NOMO-1 (cell line): ENCODE results near the gene PRKN.
"Not testable (repeated sequence)": the region's sequence is repeated elsewhere in the genome, so short reads cannot be mapped to it uniquely, and the experiment has no call there.

ENCODE experiments used
- DNase-seq, 2 experiments: peaks; one replicate each; lab custom pipeline; 2025; ENCODE audit not compliant: unreplicated experiment in 2 of 2; lab: John Stamatoyannopoulos, UW

PRKN gene

DNA sequence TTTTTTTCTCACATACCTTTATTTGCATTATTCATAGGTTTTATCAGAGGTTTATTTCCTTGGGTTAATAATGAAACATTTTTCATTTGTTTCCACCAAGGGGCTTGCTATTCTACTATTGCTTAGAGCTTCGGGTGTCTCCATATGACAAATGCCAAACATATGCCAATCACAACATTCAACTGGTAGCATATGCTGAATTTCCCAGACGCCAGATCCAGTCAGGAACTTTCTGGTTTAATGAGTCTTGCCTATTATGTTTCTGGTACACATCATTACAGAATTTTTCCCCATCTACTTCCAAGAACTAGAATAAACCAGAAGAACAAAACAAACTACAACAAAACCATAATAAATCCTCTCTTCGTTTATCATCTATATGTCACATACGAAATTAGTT is 180.7 kb downstream of the PRKN start:
- DNase-seq: no peak

DNA sequence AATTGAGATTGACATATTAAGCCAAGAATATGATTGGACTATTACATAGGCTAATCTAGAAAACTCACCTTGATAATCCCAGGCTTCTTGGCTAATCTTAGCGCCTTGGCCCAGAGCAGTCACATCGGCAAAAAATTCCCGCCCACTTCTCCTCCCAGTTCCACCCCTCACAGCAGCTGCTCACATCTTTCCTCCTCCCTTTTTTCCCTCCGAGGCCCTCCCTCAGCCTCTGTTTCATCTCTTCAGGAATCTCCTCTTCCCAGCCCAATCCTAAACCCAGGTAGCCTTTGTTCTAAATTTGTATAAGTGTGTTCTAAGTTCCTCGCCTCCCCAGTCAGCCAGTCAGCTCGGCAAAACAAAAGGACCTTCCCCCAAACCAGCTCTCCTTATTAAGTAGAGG is 184.3 kb downstream of the PRKN start:
- no peak for DNase-seq

DNA sequence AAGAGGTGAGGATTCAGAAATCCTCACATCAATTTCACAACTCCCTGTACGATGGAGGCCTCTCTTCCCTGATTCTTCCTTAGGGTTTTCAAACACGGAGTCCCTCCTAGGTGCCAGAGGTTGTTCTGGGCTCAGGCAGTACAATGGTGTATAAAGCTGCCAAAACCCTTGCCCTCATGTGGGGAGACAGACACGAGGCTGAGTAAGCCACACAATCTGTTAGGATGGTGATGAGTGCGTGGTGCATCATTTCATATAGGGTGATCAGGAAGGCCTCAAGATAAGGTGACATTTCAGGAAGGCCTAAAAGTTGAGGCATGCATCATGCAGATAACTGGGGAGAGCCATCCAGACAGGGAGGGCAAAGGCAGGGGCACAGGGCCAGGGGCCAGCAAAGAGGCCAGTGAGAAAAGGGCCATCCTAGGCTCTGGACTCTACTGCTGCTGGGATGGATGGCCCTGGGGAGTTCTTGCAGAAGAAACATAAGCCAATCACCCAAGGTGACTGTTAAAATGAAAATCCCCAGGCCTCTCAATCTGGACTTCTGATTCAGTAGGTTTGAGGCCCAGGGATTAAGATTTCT is 186.5 kb downstream of the PRKN start:
- DNase-seq: no peak

DNA sequence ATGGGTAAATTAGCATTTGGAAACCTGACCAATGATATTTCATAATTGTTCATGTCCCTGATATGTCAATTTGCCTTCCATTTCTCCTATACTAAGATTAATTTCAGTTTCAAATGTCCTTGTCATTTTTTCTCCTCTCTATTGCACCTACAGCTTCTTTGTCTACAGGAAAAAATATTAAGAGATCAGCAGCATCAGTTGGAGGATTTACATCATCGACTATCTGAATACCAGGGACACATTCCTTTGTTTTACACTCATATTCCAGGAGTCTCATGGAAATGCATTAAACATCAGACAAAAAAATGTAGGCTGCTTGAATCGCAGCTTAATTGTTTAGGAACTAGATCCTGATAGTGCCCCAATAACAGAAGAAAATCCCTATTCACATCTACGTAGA is 188.2 kb downstream of the PRKN start:
- DNase-seq: no peak

DNA sequence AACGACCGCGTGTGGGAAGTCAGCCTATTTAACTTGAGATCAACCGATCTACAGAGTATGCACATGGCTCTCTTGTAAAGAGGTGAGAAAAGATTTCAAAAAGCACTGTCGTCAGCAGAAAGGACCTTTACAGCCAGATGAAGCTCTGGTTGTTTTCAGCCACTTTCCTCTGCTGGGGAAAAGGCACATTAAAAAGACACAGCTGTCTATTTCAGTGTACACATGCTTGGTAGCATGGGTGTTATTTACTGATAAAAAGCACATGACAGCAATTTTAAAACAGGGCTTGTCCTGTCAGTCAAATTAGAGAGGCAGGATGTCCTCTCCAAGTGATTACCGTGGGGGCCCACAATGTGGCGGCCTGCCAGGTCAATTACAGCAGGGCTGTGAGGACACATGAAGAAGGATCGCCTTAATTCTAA is 188.9 kb downstream of the PRKN start:
- no peak for DNase-seq

DNA sequence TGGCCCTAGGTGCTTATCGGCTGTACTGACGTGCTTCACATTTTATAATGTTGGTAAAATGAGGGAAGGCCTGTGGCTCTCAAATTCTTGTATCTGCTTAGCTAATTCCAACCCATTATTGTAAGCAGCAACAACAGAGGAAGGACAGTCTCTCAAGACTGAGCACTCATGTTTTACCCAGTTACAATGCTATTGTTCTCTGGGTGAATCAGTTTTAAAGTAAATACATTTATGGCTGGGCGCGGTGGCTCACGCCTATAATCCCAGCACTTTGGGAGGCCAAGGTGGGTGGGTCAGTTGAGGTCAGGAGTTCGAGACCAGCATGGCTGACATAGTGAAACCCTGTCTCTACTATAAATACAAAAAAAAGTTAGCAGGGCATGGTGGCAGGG is 194.6 kb downstream of the PRKN start:
- no peak for DNase-seq

DNA sequence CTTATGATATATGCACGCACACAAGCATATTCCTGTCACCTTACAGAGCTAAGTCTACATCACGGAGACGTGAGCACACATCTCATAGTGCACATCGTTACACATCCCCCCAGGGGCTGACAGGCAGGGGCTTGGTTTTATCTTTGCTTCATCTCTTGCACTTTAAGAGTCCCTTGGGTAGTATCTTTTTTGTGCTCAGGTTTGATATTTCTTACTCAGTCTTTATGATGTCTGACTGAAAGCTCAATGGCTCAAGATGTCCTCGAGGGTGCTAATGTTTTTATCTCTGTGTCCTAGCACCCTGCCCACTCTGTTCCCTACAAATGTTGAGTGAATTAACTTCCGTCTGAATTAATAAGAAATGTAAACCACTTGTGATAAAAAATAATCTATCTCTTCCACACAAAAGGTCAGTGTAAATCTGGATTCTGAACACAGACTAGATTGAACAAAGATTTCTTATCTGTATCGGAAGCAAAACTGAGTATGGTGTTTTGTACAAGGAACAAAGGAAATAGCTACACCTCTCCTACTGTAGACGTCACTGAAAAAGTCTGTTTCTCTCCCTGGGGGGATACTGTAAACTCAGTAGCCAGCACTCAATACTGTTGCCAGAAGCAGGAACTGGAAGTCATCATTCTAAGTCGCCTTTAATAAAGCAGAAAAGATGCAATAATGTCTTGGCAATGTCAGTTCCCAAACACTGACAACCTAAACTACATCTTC is 195.1 kb downstream of the PRKN start:
- DNase-seq: no peak

DNA sequence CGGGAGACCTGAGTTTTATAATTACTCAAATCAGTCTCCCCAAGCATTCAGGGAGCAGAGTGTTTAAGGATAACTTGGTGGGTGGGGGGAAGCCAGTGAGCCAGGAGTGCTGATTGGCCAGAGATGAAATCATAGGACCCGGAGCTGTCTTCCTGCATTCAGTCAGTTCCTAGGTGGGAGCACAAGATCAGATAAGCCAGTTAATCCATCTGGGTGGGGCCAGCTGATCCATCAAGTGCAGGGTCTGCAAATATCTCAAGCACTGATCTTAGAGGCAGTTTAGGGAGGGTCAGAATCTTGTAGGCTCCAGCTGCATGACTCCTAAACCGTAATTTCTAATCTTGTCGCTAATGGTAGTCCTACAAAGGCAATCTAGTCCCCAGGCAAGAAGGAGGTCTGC is 196.2 kb downstream of the PRKN start:
- DNase-seq: not testable (repeated sequence)

DNA sequence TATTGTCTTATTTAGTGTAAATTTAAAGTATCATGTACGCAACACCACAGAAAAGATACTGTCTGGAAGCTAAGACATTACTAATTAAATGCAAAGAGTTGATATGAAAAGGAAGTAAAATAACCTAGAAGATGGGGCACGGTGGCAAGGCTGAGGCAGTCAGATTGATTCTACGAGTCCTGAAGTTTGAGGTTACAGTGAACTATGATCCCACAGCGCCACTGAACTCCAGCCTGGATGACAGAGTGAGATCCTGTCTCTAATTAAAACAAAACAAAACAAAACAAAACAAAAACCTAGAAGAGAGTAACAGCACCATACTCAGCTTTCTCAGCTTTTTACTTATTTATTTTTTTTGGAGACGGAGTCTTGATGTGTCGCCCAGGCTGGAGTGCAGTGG is 199.0 kb downstream of the PRKN start:
- DNase-seq: no peak

DNA sequence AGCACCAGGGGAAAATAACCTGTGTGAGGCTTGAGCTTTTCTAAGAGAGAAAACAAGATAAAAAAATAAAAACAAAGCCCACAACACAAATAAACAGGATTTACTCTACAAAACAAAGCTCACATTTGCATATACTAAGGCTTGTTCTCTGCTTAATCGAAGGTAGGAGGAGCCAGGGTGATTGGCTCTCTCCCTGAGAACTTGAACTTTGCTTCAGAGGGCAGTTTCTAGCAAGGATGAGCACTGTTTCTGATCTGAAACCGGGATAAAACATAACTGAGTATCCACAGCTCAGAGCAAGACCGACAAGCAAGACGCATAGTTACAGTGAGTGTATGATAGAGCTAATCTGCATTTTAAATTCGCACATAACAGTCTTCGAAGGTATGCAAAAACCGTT is 200.6 kb downstream of the PRKN start:
- no peak for DNase-seq

DNA sequence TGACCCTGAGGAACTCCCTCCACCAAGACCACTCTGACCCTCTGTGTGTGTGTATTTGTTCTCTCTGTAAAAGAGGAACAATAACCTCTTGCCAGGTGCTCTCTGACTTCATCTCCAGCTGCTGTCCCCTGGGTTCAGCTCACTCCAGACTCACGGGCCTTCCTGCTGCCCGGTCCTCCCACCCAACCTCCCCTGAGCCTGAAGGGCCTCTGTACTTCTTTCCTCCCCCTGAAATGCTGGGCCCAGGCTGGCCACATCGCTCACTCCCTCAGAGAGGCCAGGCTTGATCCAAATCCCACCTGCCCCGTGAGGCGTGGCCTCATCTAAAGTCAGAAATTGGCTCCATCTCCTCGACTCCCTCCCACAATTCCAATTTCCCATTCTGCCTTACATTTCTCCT is 202.4 kb downstream of the PRKN start:
- no peak for DNase-seq

DNA sequence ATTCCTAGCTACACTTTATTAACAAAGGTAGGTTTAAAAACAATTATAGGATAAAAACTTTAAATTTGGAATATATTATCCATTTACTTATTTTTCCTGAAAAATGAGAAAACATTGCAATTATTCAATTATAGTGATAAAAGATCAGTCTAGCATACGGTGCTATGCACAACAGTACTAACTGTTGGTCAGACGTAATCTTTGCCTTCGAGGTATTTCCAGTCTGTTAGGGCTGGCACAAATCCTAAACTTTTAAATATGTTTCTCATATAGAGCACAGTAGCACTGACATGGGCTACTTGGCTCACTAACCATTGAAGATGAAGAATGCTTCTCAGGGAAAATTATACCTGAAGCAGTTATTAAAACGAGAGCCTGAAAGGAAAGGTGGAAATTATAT is 214.8 kb downstream of the PRKN start:
- DNase-seq: no peak

DNA sequence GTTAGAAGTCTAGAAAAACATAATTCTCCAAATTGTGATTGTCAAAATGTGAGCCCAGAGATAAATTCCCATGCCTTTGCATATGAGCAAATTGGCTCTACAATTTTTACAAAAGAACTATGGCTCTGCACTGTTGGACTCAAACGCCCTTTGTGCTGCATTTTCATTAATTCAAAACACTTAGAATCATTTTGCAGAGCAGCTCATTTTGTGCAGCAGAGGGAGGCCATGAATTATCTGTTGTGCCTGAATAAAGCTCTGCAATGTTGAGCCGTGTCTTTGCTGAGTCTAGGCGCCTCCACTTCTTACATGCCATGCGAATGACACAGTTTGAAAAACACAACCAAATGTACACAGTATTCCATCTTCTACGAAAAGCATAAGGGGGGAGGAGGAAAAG is 230.2 kb downstream of the PRKN start:
- DNase-seq: no peak

DNA sequence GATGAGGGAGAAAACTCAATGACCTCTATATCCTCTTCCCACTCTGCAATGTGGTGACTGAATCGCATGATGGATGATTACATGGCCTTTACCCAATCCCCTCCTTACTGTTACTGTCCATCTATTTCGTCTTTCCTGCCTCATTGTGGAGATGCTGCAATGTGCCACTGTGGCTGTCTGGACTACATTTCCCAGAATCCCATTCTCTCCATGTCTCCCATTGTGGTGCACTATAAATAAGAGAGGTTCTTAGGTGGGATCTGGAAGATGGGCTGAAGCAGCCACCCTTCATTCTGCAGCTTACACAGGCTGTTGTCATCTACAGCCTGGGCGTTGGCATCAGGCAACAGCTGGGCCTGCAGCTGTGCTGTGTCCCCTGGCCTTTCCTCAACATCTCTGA is 233.6 kb downstream of the PRKN start:
- DNase-seq: no peak

DNA sequence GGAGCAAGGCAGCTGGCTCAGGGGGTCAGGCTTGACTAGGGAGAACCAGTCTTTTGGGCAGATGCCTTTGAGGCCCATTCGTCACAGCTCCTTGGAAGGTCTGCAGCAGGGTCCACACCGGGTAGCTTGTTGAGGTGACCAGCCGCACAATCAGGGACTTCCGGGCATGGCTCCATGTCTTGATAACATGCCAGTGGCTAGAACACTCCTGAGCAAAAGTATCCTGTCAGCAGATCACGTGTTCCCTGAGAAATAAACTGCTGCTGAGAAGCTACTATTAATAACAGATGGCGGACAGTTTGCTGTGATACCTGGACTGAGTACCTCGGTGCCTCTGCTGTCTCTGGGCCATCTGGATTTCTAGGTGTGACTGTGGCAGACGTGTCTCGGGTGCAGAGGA is 235.9 kb downstream of the PRKN start:
- DNase-seq: no peak

DNA sequence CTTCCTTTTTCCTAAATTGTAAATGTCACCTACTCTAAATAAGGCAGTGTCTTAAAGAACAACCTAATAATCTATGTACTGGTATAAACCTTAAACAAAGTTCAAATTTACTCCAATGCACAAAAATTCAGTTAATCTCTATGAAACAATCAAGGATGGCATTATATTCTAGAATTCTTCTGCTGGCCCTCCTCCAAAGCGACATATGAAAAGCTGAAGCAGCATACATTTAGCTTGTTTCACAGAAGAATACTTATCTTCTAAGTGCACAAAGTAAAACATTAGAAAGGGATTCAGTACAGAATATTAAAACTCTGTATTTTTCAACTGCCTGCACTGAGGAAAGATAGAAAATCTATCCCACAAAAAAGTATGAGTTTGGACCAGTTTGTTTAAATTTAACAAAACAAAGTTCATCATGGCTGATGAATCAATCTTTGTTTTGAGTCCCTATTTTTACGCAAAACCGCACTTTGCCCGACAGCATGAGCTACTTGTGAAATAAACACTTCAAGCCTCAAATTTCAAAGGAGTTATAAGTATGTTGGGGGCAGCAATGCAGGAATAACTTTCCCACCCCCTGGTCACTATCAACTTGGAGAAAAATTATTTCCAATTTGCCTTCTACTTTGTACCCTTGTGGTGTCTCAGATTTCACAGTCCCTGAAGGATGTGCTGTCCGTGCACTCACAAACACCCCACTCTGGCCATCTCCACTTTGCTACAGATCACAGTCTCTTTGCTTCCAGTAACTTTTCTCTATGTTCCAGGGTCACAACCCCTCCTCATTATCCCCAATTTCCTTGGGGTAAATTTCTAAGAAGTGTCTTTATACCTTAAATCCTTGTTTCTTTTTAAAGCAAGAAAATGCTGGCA is 238.2 kb downstream of the PRKN start:
- DNase-seq: no peak

DNA sequence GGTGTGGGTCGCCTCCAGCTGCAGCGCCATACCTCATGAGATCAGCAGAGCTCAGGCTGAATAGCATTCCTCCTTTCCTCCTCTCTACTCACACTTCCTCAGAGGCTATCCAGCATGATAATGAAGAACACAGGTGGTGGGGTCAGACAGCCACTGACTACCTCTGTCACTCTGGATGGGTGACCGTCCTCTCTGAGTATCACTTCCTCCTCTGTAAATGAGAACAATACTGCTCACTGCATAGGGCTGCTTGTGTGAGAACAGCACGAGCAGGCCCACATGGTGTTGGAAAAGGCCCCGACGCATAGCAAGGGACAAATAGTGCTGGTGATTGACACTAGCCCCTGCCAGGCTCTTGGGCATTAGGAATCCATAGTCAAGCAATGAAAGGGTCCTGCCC is 239.1 kb downstream of the PRKN start:
- no peak for DNase-seq

DNA sequence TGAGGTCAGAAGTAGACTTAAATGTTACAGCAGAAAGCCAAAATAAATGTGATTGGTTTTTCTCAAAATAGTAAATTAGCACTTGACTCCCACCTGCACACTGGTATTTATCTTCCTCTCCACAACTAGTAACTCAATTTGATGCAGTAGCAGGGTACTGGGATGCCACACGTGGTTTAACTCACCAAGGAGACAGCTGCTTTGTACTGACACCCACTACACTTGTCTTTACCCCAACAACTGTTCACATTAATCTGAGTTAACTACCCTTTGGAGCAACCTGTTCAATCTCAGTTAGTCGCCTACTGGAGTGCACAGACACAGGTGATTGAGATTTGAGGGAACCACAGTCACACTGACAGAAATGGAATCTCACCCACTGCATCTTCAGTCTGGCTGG is 242.1 kb downstream of the PRKN start:
- no peak for DNase-seq

DNA sequence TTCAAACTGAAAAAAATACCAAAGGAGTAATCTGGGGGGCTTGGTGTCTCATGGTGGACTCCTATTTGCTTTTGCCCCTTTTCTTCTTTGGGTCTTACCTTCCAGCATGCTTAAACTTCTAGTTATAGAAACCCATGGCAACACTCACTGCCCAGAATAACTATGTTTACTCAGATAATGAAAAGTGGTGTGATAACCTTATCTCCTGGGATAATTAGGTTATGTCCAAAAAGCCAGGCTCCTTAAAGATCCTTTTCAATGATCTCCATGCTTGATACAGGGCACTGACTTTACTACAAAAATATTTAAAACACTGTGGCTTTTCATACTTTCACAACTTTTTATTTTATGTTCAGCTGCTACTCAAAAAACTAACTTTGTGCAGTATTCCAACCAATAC is 245.6 kb downstream of the PRKN start:
- DNase-seq: no peak

DNA sequence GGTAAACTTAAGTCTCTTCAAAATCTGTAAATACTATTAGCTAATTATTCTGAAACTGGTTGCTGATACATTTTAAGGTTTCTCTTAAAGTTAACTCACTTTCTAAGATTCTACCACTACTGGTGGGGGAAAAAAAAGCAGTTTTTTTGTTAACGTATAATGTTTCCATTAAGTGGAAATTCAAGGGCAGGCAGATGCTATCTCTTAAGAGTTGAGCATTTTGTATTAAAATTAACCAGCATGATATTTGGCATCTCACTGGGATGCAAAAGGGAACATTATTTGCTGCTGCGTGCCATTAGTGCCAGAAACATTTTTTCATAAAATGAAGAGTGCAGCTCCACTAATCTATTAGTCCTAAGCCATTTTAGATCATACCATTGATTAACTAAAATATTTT is 246.2 kb downstream of the PRKN start:
- no peak for DNase-seq

DNA sequence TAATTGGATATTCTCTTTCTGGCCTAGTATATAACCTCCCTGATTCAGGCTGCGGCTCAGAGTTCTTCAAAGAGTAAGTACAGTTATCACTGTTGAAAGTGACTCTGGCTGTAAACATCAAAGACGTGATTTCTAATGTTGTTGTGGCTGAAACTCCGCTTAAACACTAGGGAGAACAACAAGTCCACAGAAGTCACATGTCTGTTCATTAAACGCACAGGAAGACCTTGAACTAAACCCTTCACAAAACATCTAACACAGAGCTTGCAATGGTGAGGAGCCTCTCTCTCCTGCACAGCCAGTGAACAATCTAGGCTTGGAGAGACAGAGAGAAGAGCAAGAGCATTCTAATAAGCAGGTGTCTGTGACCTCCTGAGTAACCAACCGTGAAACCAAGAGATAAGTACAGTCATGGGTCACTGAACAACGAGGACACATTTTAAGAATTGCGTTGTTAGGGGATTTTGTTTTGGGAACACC is 249.3 kb downstream of the PRKN start:
- no peak for DNase-seq

DNA sequence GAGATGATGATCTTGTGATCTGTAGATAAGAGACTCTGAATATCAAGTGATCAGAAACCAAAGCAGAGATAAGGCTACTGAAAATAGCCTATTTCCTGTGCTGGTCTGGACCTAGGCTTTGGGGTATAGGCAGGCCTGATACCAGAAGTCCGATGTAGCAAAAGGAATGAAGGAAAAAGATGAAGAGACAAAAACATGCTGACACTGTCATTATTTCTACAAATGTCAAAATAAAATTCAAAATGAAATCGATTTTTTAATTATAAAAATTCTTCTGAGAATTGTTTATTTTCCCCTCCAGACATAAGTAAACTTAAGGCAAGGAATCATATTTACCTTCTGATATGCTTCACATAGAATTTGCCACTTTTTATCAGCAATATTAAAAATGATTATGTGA is 252.8 kb downstream of the PRKN start:
- no peak for DNase-seq
